Ovary (tissue), 3 donors: ENCODE results near the gene MTR.

Experiments
- CTCF ChIP-seq, 3 donors: fragments of 450-650 bp in 2 of 3; fragments of 200-600 bp in 1 of 3; IDR thresholded peaks; one replicate each; pipeline versions ENCODE4 v1.5.1 to v1.8.0; 2016 to 2022; ENCODE audit warnings: antibody characterized with exemption in 3 of 3, mild to moderate bottlenecking in 1 of 3
- POLR2A ChIP-seq: fragments of 450-650 bp; IDR thresholded peaks from one replicate; pipeline ENCODE4 v1.6.1; 2017; ENCODE audit warnings: antibody characterized with exemption, mild to moderate bottlenecking, moderate library complexity
- donor health status: DM: no; HTN: no; CAD: no.

- TF ChIP-seq CTCF (IDR thresholded peaks at IDR 0.05) (no peak), POLR2A (no peak)
Measured at GRCh38 chr1:236907205-236907604, 112.1 kb downstream of the MTR start.
